IMR-90 (cell line): Measurements from ENCODE around the gene CADM2. TPM values are rescaled to one million over a fixed set of nuclear protein-coding genes. Genes with fewer than 3 reads are reported as not detected.

Experiments
- ATAC-seq: fragments of 200-7000 bp; cut with Tn5 transposase; 2 replicates; pipeline ENCODE4 v1.9.1; 2020; ENCODE audit warnings: low read depth, mild to moderate bottlenecking, moderate library complexity
- BruUV-seq: library from RNA; stranded (reverse); fragments of 400-500 nt; replicated peaks from 2 replicates; lab custom pipeline; 2021; lab: Mats Ljungman, UMichigan
- CTCF ChIA-PET: fragments of 300-600 bp; formaldehyde crosslinking; extraction: SDS; loops from one replicate; lab custom pipeline; 2021; ENCODE audit warnings: antibody characterized with exemption; lab: Yijun Ruan, JAX
- POLR2A ChIA-PET: fragments of 300-600 bp; sonication (Branson Sonifier 250); formaldehyde crosslinking; loops from one replicate; lab custom pipeline; 2022; ENCODE audit warnings: antibody characterized with exemption; ENCODE audit not compliant: unreplicated experiment; lab: Charles Lee
- DNase-seq: peaks from one replicate; pipeline ENCODE4 v3.0.0; 2013
- H2AFZ ChIP-seq: replicated peaks from 2 replicates; pipeline ENCODE3; 2013; ENCODE audit warnings: low read length, mild to moderate bottlenecking; ENCODE audit not compliant: poor library complexity
- H2AK5ac ChIP-seq: 2 replicates; pipeline ENCODE4 v1.6.1; 2013; ENCODE audit warnings: low read depth, low read length, inconsistent platforms
- H2AK9ac ChIP-seq: replicated peaks from 2 replicates; pipeline ENCODE3; 2013; ENCODE audit warnings: mild to moderate bottlenecking, low read depth, low read length, moderate library complexity; ENCODE audit not compliant: poor library complexity
- H2BK120ac ChIP-seq: 2 replicates; pipeline ENCODE4 v1.6.1; 2013; ENCODE audit warnings: low read depth, low read length, inconsistent platforms
- H2BK15ac ChIP-seq: 3 replicates; pipeline ENCODE4 v1.6.1; 2013; ENCODE audit warnings: low read depth, low read length, inconsistent platforms
- H2BK20ac ChIP-seq: 2 replicates; pipeline ENCODE4 v1.6.1; 2013; ENCODE audit warnings: low read depth, mild to moderate bottlenecking, inconsistent platforms, low read length, moderate library complexity
- H2BK5ac ChIP-seq: 2 replicates; pipeline ENCODE4 v1.6.1; 2013; ENCODE audit warnings: mild to moderate bottlenecking, low read depth, low read length, inconsistent platforms; ENCODE audit not compliant: poor library complexity, severe bottlenecking
- H3K14ac ChIP-seq: replicated peaks from 2 replicates; pipeline ENCODE4 v1.6.1; 2013; ENCODE audit warnings: low read depth, low read length, inconsistent platforms
- H3K18ac ChIP-seq: 2 replicates; pipeline ENCODE4 v1.6.1; 2013; ENCODE audit warnings: low read depth, low read length, control low read depth
- H3K23ac ChIP-seq: 2 replicates; pipeline ENCODE4 v1.6.1; 2013; ENCODE audit warnings: low read depth, low read length, inconsistent platforms
- H3K27ac ChIP-seq: 2 replicates; pipeline ENCODE4 v1.5.1; 2013; ENCODE audit warnings: mild to moderate bottlenecking, control low read depth, low read length; ENCODE audit not compliant: insufficient read depth
- H3K27me3 ChIP-seq: 2 replicates; pipeline ENCODE4 v1.6.1; 2013; ENCODE audit warnings: low read length; ENCODE audit not compliant: control insufficient read depth, insufficient read depth
- H3K36me3 ChIP-seq: 2 replicates; pipeline ENCODE4 v1.6.1; 2013; ENCODE audit warnings: low read length, mixed read lengths; ENCODE audit not compliant: control insufficient read depth, insufficient read depth
- H3K4ac ChIP-seq: 2 replicates; pipeline ENCODE4 v1.6.1; 2013; ENCODE audit warnings: low read depth, low read length, inconsistent platforms
- H3K4me1 ChIP-seq: 2 replicates; pipeline ENCODE4 v1.6.1; 2013; ENCODE audit warnings: low read length, mixed read lengths; ENCODE audit not compliant: control insufficient read depth, insufficient read depth
- H3K4me2 ChIP-seq: 2 replicates; pipeline ENCODE4 v1.6.1; 2013; ENCODE audit warnings: low read depth, mild to moderate bottlenecking, control low read depth, low read length, moderate library complexity
- H3K4me3 ChIP-seq: 2 replicates; pipeline ENCODE4 v1.5.1; 2013; ENCODE audit warnings: low read depth, mild to moderate bottlenecking, control low read depth, low read length, moderate library complexity; ENCODE audit not compliant: insufficient read depth
- H3K56ac ChIP-seq: 2 replicates; pipeline ENCODE4 v1.6.1; 2013; ENCODE audit warnings: low read length, inconsistent platforms; ENCODE audit not compliant: insufficient read depth; ENCODE audit errors: extremely low read depth
- H3K79me1 ChIP-seq, 2 experiments: 2 replicates each; pipeline ENCODE4 v1.6.1; 2013; ENCODE audit warnings: low read length in 2 of 2, inconsistent platforms in 1 of 2, low read depth in 1 of 2
- H3K9ac ChIP-seq: 2 replicates; pipeline ENCODE4 v1.6.1; 2013; ENCODE audit warnings: low read depth, low read length, control low read depth
- H3K9me1 ChIP-seq: 2 replicates; pipeline ENCODE4 v1.6.1; 2013; ENCODE audit warnings: low read length, inconsistent platforms; ENCODE audit not compliant: insufficient read depth
- H3K9me3 ChIP-seq: 2 replicates; pipeline ENCODE4 v1.6.1; 2013; ENCODE audit warnings: low read length; ENCODE audit not compliant: control insufficient read depth, insufficient read depth
- H4K20me1 ChIP-seq: 2 replicates; pipeline ENCODE4 v1.6.1; 2013; ENCODE audit warnings: low read length, inconsistent platforms; ENCODE audit not compliant: insufficient read depth
- H4K5ac ChIP-seq: 2 replicates; pipeline ENCODE4 v1.6.1; 2013; ENCODE audit warnings: mild to moderate bottlenecking, low read depth, low read length, control low read depth
- H4K8ac ChIP-seq, 2 experiments: 2 replicates each; pipeline ENCODE4 v1.6.1; 2013; ENCODE audit warnings: low read depth in 2 of 2, low read length in 2 of 2, control low read depth in 1 of 2, inconsistent platforms in 1 of 2
- H4K91ac ChIP-seq: 2 replicates; pipeline ENCODE4 v1.6.1; 2013; ENCODE audit warnings: low read depth, low read length, inconsistent platforms; ENCODE audit not compliant: insufficient read depth
- CEBPB ChIP-seq: IDR thresholded peaks from 2 replicates; pipeline ENCODE4 v1.6.1; 2012; ENCODE audit warnings: low read depth, low read length, improper control_type of control experiment
- CHD1 ChIP-seq: IDR thresholded peaks from 2 replicates; pipeline ENCODE4 v1.6.1; 2012; ENCODE audit warnings: low read depth, low read length, improper control_type of control experiment
- CTCF ChIP-seq: conservative IDR thresholded peaks from 2 replicates; pipeline ENCODE4 v1.5.1; 2012; ENCODE audit warnings: mild to moderate bottlenecking, low read depth, low read length, improper control_type of control experiment
- ELK1 ChIP-seq: fragments of 150-350 bp; IDR thresholded peaks from 2 replicates; pipeline ENCODE4 v1.6.1; 2016; ENCODE audit warnings: low read depth, mild to moderate bottlenecking, low read length, moderate library complexity, borderline replicate concordance
- FOS ChIP-seq: fragments of 150-350 bp; IDR thresholded peaks from 2 replicates; pipeline ENCODE4 v1.6.1; 2016; ENCODE audit warnings: low read depth, low read length
- MAFK ChIP-seq: IDR thresholded peaks from 2 replicates; pipeline ENCODE4 v1.6.1; 2012; ENCODE audit warnings: low read depth, low read length, improper control_type of control experiment
- MXI1 ChIP-seq: IDR thresholded peaks from 2 replicates; pipeline ENCODE4 v1.6.1; 2012; ENCODE audit warnings: low read depth, mild to moderate bottlenecking, low read length, moderate library complexity, borderline replicate concordance
- POLR2A ChIP-seq: IDR thresholded peaks from 2 replicates; pipeline ENCODE4 v1.6.1; 2012; ENCODE audit warnings: mild to moderate bottlenecking, low read depth, low read length
- RCOR1 ChIP-seq: IDR thresholded peaks from 2 replicates; pipeline ENCODE4 v1.6.1; 2012; ENCODE audit warnings: mild to moderate bottlenecking, low read length, improper control_type of control experiment; ENCODE audit not compliant: insufficient replicate concordance
- RFX5 ChIP-seq: IDR thresholded peaks from 2 replicates; pipeline ENCODE4 v1.8.0; 2012; ENCODE audit warnings: low read depth, mild to moderate bottlenecking, low read length, moderate library complexity
- SMC3 ChIP-seq: fragments of 150-350 bp; IDR thresholded peaks from 2 replicates; pipeline ENCODE4 v1.6.1; 2016; ENCODE audit warnings: low read depth, mild to moderate bottlenecking, antibody characterized with exemption, low read length, moderate library complexity
- USF2 ChIP-seq: fragments of 150-350 bp; IDR thresholded peaks from 2 replicates; pipeline ENCODE4 v1.6.1; 2017; ENCODE audit warnings: mild to moderate bottlenecking, antibody characterized with exemption, low read length, low read depth
- WGBS, 2 experiments: methylation state at CpG; one replicate each; pipeline versions ENCODE4 v1.1.5 to v1.1.7; 2013; ENCODE audit warnings: missing lambda C conversion rate in 2 of 2; ENCODE audit not compliant: insufficient read length in 1 of 2; ENCODE audit errors: extremely low coverage in 2 of 2; 5-methylcytosine and 5-hydroxymethylcytosine counted together
- dilution Hi-C: fragments of 300-500 bp; cut with HindIII; formaldehyde crosslinking; loops from one replicate; pipeline ENCODE4 v1.14.3; 2018; ENCODE audit warnings: low sequenced_read_pairs; ENCODE audit not compliant: unreplicated experiment
- in situ Hi-C: fragments of 300-500 bp; cut with MboI; formaldehyde crosslinking; loops from 3 replicates; pipeline ENCODE4 v1.14.3; 2019; ENCODE audit warnings: low sequenced_read_pairs, inconsistent platforms, mixed read lengths
- intact Hi-C: fragments of 100-400 bp; cut with micrococcal nuclease; formaldehyde crosslinking; loops from 2 replicates; pipeline ENCODE4 v1.10.0; 2022
- polyA plus RNA-seq, 3 experiments: library from polyadenylated mRNA; depleted of rRNA; stranded (reverse); fragments of >200 nt; gene quantifications; 2 replicates each; pipeline ENCODE4 v1.2.3, GENCODE V29; 2012; ENCODE audit warnings: low replicate concordance in 1 of 3
- total RNA-seq: library from RNA; depleted of rRNA; stranded (reverse); fragments of >200 nt; gene quantifications from 2 replicates; pipeline ENCODE4 v1.2.3, GENCODE V29; 2012

Gene CADM2
- total and polyA plus RNA-seq, 2 of the 4 experiments (the other 2 are of a cell fraction): not detected

GRCh38 chr3:85678713-85679112, 719.9 kb downstream of the CADM2 start:
- Histone ChIP-seq H3K4me3 (no peak overlapping the region), H3K14ac (no peak overlapping the region), H2AFZ (no peak overlapping the region), H4K20me1 (no peaks in the 10 kb centered on the region), H3K4ac (no peak overlapping the region), H2BK5ac (no peak overlapping the region), H3K56ac (no peak overlapping the region), H2AK9ac (no peak overlapping the region), H3K27ac (no peak overlapping the region), H3K23ac (no peak overlapping the region), H4K8ac (no peak overlapping the region), H2BK15ac (no peak overlapping the region), H3K4me1 (no peaks in the 10 kb centered on the region), H2AK5ac (no peak overlapping the region), H3K9me3 (no peaks in the 10 kb centered on the region), H2BK20ac (no peak overlapping the region), H2BK120ac (no peak overlapping the region), H4K5ac (no peak overlapping the region), H3K79me1 (no peaks in the 10 kb centered on the region), H3K4me2 (no peak overlapping the region), H3K36me3 (no peaks in the 10 kb centered on the region), H3K9ac (no peak overlapping the region), H3K27me3 (no peaks in the 10 kb centered on the region), H3K18ac (no peak overlapping the region), H4K91ac (no peak overlapping the region), H3K9me1 (no peaks in the 10 kb centered on the region)
- intact Hi-C loops (no loop called here), in situ Hi-C loops (no loop called here), dilution Hi-C loops (no loop called here)
- DNase-seq (no peak), ATAC-seq (no peak)
- CTCF ChIA-PET: no interaction called here
- BruUV-seq: no TSS peak
- no peak for TF ChIP-seq CEBPB
- no peak for TF ChIP-seq CTCF
- TF ChIP-seq RFX5: no peak
- no peak for TF ChIP-seq ELK1
- no peak for TF ChIP-seq CHD1
- TF ChIP-seq POLR2A: no peak
- TF ChIP-seq MXI1: no peak
- TF ChIP-seq SMC3: no peak
- TF ChIP-seq USF2: no peak
- no peak for TF ChIP-seq MAFK
- no peak for TF ChIP-seq FOS
- TF ChIP-seq RCOR1: no peak
- POLR2A ChIA-PET: no interaction called here
- no CpG with 5 or more reads among the region's 2 CpGs for WGBS, 2 experiments
